ENCODE data around the gene ATP10B.

GRCh38 chr5:160867976-160868375, 16.0 kb upstream of the ATP10B start:
- TF ChIP-seq CTCF (IDR thresholded peaks at IDR 0.05): no peak
- TF ChIP-seq POLR2A (IDR thresholded peaks at IDR 0.05): no peak

All from adrenal gland (tissue), 5 donors.